MG63 (cell line): ENCODE results near the gene SMYD3. TPM values are rescaled to one million over a fixed set of nuclear protein-coding genes. Genes with fewer than 3 reads are reported as not detected.
"Not testable (repeated sequence)": the region's sequence is repeated elsewhere in the genome, so short reads cannot be mapped to it uniquely, and the experiment has no call there.

Experiments used
- DNase-seq: peaks from one replicate; pipeline ENCODE4 v3.0.0-alpha.2; 2020
- H3K27me3 ChIP-seq: fragments of 250-450 bp; sonication (Bioruptor Pico); 2 replicates; pipeline ENCODE4 v1.5.1; 2020; ENCODE audit warnings: mild to moderate bottlenecking, moderate library complexity
- H3K36me3 ChIP-seq: fragments of 250-450 bp; sonication (Bioruptor Pico); 2 replicates; pipeline ENCODE4 v1.5.1; 2020; ENCODE audit warnings: mild to moderate bottlenecking, moderate library complexity
- H3K4me3 ChIP-seq: fragments of 250-450 bp; sonication (Bioruptor Pico); 2 replicates; pipeline ENCODE4 v1.5.1; 2020; ENCODE audit warnings: mild to moderate bottlenecking, moderate library complexity
- H3K9me3 ChIP-seq: fragments of 250-450 bp; sonication (Bioruptor Pico); 2 replicates; pipeline ENCODE4 v1.5.1; 2020; ENCODE audit warnings: mild to moderate bottlenecking, moderate library complexity
- total RNA-seq: library from RNA; depleted of rRNA; stranded (reverse); fragments of >200 nt; shearing (Covaris generic); gene quantifications from 2 replicates; pipeline ENCODE4 v1.2.3, GENCODE V29; 2014; ENCODE audit warnings: low replicate concordance

Gene SMYD3
- total RNA-seq, 1 experiment from 2014 or later: 46.6 TPM

DNA sequence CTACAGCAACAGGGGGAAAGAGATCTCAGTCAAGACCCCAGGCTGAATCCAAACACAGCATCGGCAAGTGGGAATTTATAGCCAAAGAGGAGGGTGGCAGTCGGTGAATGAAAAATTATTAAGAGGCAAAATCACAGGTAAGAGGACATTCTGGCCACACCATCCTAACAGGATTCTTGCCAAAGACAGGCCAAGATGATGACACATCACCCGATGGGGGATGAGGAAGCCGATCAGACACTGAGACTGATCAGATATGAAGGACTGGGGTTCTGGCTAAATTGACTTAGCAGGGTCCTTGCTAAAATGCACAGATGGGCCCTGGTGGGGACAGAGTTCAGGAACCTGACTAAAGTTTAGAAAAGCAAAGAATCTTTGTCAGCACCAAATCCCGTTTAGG, 402.2 kb downstream of the SMYD3 start:
- H3K36me3 ChIP-seq: no peaks in the 10 kb centered on the region
- H3K27me3 ChIP-seq: no peaks in the 10 kb centered on the region
- no peak for DNase-seq
- no peaks in the 10 kb centered on the region for H3K9me3 ChIP-seq
- H3K4me3 ChIP-seq: no peak overlapping the region

DNA sequence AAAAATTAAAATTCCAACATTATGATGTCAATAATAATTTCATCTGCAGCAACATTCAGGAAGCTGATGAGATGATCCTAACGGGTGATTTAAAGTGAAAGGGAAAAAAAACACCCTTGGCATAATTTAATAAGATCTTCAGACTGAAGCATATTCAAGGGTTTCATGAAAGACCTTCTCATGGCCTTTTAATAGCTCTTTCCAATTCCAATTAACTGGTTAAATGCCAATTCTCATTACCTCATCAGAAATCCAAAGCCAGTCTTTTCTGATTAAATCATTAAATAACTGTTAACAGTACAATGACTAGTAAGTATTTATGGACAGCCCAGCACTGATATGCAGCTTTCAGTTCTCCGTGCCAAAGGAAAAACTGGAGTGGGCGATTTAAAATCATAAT, 407.5 kb downstream of the SMYD3 start:
- no peak for DNase-seq
- Histone ChIP-seq H3K4me3 (no peak overlapping the region), H3K27me3 (no peaks in the 10 kb centered on the region), H3K9me3 (no peaks in the 10 kb centered on the region), H3K36me3 (no peaks in the 10 kb centered on the region)

DNA sequence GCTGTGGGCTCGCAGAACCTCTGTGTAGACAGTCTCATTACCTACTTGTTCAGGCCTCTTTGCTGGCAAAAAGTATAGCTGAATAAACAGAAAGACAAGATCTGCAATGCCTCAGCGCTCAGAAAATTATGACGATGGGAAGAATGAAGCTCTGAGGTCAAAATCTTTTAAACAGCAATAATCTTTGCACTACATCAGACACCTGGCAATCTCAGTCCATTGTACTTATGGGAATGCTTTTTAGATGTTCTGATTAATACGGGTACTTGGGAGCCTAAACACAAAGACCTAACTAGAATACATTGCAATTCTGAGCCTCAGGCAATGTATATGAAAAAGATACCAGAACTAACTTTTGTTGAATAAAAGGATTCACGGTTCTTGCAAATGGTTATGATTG, 410.7 kb downstream of the SMYD3 start:
- no peak for DNase-seq
- Histone ChIP-seq H3K9me3 (no peaks in the 10 kb centered on the region), H3K36me3 (no peaks in the 10 kb centered on the region), H3K27me3 (no peaks in the 10 kb centered on the region), H3K4me3 (no peak overlapping the region)

DNA sequence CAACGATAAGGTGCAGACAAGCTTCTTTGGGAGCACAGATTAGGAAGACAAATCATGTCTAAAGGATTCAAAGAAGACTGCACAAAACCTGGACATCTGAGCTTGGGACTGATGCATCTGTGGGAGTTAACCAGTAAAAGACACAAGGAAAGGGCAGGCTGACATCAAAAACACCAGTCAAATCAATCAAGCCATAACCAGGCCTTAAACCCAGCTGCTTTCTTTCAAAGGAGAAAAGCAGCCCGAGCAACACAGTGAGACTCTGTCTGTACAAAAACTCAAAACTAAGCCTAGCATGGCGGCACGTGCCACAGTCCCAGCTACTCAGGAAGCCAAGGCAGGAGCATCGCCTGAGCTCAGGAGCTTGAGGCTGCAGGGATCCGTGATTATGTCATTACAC, 411.6 kb downstream of the SMYD3 start:
- Histone ChIP-seq H3K36me3 (no peaks in the 10 kb centered on the region), H3K9me3 (no peaks in the 10 kb centered on the region), H3K4me3 (no peak overlapping the region), H3K27me3 (no peaks in the 10 kb centered on the region)
- DNase-seq: no peak

DNA sequence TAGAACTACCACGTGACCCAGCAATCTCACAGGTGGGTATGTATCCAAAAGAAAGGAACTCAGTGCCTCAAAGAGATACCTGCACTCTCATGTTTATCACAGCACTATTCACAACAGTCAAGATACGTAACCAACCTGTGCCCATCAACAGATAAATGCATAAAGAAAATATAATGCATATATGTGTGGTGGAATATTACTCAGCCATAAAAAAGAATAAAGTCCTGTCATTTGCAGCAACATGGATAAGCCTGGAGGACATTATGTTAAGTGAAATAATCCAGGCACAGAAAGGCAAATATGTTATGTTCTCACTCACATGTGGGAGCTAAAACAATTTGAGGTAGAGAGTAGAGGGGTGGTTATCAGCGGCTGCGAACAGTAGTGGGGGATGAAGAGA, 413.8 kb downstream of the SMYD3 start:
- no peaks in the 10 kb centered on the region for H3K9me3 ChIP-seq
- no peak overlapping the region for H3K4me3 ChIP-seq
- H3K27me3 ChIP-seq: no peaks in the 10 kb centered on the region
- no peaks in the 10 kb centered on the region for H3K36me3 ChIP-seq
- no peak for DNase-seq

DNA sequence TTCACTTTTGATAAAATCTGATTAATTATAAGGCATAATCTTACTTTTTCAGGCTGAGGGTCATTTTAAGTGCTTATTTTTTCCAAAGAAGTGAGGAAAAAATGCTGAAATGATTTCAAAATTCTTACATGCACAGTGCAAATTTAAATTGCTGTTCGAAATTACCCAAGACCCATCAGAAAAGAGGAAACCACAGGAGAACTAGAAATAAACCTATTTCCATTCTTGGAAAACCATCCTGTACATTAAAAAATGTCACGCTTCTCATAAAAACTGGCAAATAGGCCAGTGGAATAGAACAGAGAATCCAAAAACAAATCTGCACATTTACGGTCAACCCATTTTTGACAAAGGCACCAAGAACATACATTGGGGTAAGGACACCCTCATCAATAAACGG, 414.9 kb downstream of the SMYD3 start:
- no peaks in the 10 kb centered on the region for H3K9me3 ChIP-seq
- no peak overlapping the region for H3K4me3 ChIP-seq
- no peaks in the 10 kb centered on the region for H3K27me3 ChIP-seq
- no peak for DNase-seq
- no peaks in the 10 kb centered on the region for H3K36me3 ChIP-seq

DNA sequence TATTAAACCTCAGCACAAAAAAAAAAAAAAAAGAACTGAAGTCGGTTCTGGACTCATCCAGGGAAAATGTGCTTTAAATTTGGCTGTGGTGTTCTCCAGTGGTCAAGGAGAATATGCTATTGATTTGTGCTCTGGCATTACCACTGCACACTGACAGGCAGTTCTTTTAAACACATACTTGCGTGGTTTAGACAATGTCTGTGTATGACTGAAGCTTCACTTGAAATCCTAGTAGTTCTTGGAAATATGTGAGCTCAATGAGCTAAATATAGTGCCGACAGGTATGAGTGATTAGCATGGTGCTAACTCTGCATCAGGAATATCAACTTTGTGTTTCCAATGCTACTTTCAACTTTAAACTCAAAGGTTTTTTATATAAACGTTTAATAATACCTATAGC, 415.6 kb downstream of the SMYD3 start:
- DNase-seq: no peak
- H3K4me3 ChIP-seq: no peak overlapping the region
- H3K9me3 ChIP-seq: no peaks in the 10 kb centered on the region

DNA sequence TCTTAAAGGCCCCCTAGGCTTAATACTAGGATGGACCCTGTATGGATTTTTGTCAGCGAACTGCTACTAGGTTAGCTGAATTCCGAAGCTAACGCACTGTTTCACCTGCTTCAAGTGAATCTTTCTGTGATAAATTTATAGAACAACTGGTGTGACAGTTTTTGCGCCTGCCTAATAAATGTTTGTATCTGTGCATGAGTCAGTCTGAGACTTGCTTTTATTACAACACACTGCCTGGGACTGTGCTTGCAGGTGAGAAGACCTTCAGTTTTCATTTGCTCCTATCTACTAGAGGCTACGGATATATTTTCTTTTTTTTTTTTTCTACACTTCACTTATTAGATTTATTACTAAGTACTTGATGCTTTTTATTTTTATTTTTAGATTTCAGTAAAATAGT, 420.9 kb downstream of the SMYD3 start:
- Histone ChIP-seq H3K4me3 (no peak overlapping the region), H3K27me3 (no peaks in the 10 kb centered on the region), H3K9me3 (peaks cover 8% of the 10 kb centered on the region), H3K36me3 (no peaks in the 10 kb centered on the region)
- DNase-seq: no peak

More for the DNA sequence above, 415.6 kb downstream of the SMYD3 start:
- H3K36me3 ChIP-seq: no peaks in the 10 kb centered on the region
- H3K27me3 ChIP-seq: no peaks in the 10 kb centered on the region

DNA sequence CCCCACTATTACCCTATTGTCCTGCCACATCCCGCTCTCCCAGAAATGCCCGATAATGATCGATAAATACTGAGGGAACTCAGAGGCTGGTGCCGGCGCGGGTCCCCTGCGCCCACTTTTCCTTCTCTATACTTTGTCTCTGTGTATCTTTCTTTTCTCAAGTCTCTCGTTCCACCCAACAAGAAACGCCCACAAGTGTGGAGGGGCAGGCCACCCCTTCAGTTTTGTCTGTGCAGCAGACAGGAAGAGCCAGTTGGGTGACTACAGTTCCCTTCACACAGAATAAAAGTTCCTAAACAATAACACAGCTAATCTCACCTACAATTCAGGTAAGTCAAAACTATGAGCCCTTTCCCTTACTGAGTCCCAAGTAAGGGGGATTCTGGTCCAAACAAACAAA, 423.7 kb downstream of the SMYD3 start:
- peaks cover 8% of the 10 kb centered on the region for H3K9me3 ChIP-seq
- DNase-seq: no peak
- H3K27me3 ChIP-seq: no peaks in the 10 kb centered on the region
- no peaks in the 10 kb centered on the region for H3K36me3 ChIP-seq
- H3K4me3 ChIP-seq: no peak overlapping the region

DNA sequence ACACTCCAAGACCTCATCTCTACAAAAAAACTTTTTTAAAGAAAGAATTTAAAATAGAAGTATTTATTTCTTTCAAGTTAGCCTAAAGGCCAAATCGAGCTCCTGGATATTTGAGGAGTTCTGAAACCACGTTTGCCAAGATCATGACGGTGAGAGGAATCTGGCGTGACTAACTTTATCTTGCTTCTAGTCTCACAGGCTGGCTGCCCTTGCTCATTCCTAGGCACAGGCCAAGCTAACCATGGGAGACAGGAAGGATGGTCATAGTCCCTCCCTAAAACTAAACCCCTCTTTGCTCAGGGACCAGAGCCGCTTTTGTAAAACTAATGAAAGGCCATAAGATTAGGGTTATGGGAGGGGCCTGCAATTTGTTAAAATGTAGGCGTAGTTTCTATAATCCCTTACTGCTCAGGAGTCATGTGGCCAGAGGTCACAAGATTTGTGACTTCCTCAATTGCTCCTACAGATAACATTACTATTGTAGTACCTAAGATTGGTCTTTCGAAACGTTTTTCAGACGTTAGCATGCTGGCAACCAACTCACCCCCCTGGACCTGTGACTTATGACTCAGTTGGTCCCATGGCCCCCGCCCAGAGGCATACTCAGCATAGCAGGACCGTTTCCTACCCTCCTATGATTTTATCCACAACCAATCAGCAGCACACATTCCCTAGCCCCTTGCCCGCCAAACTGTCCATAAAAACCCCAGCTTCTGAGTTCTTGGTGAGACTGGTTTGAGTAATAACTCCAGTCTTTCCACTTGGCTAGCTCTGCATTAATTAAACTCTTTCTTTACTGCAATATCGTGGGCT, 425.0 kb downstream of the SMYD3 start:
- no peak overlapping the region for H3K4me3 ChIP-seq
- H3K36me3 ChIP-seq: no peaks in the 10 kb centered on the region
- peaks cover 8% of the 10 kb centered on the region for H3K9me3 ChIP-seq
- no peak for DNase-seq
- no peaks in the 10 kb centered on the region for H3K27me3 ChIP-seq

DNA sequence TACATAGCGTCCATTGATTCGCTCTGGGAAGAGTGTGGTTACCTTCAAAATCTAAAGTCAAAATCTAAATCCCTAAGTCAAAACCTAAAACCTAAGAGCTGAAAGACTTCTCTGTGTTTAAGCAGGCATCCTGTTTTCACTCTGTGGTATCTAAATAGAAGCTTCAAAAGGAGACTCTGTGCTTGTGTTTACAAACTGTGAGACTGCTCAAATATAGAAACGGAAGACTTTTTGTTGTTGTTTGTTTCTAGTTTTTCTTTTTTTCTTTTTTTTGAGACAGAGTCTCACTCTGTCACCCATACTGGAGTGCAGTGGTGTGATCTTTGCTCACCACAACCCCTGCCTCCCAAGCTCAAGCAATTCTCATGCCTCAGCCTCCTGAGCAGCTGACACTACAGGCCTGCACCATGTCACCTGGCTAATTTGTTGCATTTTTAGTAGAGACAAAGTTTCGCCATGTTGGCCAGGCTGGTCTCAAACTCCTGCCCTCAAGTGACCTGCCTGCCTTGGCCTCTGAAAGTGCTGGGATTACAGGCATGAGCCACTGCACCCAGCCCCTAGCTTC, 425.9 kb downstream of the SMYD3 start:
- Histone ChIP-seq H3K9me3 (peaks cover 8% of the 10 kb centered on the region), H3K27me3 (no peaks in the 10 kb centered on the region), H3K36me3 (no peaks in the 10 kb centered on the region), H3K4me3 (no peak overlapping the region)
- DNase-seq: no peak

DNA sequence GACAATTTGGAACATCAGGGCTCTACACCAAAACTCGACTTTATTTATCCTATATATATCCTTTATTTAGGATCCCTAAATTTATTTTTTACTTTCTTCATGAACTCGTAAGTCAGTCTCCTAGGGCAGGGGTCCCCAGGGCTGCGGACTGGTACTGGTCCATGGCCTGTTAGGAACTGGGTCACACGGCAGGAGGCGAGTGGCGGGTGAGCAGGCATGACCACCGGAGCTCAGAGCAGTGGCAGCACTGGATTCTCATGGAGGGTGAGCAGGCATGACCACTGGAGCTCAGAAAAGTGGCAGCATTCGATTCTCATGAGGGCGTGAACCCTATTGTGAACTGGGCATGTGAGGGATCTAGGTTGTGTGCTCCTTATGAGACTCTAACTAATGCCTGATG, 427.0 kb downstream of the SMYD3 start:
- no peak for DNase-seq
- peaks cover 8% of the 10 kb centered on the region for H3K9me3 ChIP-seq
- no peak overlapping the region for H3K4me3 ChIP-seq
- H3K27me3 ChIP-seq: no peaks in the 10 kb centered on the region
- no peaks in the 10 kb centered on the region for H3K36me3 ChIP-seq

DNA sequence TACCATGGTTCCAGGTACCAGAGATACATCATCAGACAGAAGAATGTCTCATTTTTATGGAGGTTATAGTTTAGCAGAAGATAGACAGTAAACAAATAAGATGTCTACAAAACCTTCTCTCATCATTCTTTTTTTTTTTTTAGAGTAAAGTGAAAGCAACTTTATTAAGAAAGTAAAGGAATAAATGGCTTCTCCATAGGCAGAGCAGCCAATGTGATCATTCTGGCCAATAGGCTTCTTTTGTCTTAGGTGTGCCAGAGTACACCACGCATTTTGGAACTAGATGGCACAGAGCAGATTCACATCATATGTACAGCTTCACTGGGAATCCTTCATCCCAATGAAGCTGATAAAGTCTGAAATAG, 428.2 kb downstream of the SMYD3 start:
- Histone ChIP-seq H3K4me3 (no peak overlapping the region), H3K9me3 (peaks cover 8% of the 10 kb centered on the region), H3K27me3 (no peaks in the 10 kb centered on the region), H3K36me3 (no peaks in the 10 kb centered on the region)
- no peak for DNase-seq

DNA sequence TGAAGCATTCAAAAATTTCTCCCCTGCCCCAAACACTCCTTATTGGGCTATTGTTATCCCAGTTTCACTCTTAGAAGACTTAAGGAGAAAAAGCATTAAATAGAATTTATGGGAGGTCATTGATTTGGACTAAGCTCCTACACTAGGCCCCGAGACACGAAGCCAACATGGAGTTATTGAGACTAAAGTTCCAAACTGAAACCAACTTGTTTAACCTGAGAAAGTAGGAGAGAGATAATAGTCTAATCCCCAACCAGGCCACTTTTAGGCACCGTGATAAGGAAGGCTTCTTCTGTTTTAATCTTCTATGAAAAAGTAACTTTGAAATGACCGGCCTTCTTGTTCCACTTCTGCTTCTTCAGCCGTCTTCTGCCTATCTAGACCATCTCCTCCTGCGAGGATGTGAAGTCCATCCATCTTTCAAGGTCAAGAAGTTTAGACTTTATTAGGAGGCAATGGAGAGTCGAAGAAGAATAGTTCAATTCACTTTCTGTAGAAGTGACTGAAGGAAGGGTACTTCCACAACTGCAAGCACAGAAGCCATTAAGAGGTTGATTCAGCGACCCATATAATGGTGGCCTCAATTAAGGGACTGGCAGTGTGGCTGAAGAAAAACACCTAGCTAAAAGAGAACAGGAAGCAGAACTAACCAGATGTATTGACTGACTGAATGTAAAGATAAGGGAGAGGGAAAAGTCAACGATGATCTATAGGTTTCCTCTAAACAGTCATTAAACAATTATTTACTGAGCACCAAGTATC, 428.8 kb downstream of the SMYD3 start:
- Histone ChIP-seq H3K4me3 (no peak overlapping the region), H3K36me3 (no peaks in the 10 kb centered on the region), H3K27me3 (no peaks in the 10 kb centered on the region), H3K9me3 (peaks cover 8% of the 10 kb centered on the region)
- no peak for DNase-seq

DNA sequence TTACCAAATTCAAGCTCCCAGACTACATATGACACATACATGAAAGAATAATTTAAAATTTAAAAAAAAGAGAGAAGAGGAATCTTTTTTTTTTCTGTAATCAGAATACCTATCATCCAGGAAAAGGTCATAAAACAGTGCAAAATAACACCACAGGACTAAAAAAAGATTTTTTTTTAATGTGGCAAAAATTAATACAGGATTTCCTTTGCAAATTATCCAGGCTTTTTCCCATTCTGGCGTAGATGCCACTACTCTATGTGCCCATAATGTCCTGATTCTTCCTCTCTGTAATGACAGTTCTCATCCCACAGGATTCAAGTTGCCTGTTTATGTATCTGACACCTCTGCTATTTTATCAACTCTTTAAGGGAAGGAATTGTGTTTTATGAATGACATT, 429.6 kb downstream of the SMYD3 start:
- H3K27me3 ChIP-seq: no peaks in the 10 kb centered on the region
- no peaks in the 10 kb centered on the region for H3K36me3 ChIP-seq
- H3K9me3 ChIP-seq: peaks cover 4% of the 10 kb centered on the region
- no peak for DNase-seq
- H3K4me3 ChIP-seq: no peak overlapping the region

DNA sequence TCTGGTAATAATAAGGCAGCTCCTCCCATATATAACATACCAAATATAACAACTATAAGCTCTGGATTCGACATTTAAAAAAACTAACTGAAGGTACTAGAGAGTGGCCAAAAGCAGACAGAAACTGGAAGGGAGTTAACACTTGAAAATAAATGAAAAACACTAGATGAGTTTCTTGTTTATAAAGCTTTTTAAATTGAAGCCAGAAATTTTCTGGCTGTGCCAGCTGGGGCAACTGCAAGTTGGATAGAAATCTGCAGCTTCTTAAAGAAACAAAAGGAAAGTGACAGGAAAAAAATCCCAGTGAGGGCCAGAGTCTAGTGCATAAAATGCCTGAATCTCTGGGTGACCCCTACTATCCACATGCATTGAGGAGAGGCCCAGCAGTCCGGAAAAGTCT, 432.7 kb downstream of the SMYD3 start:
- H3K4me3 ChIP-seq: no peak overlapping the region
- no peaks in the 10 kb centered on the region for H3K9me3 ChIP-seq
- no peaks in the 10 kb centered on the region for H3K27me3 ChIP-seq
- H3K36me3 ChIP-seq: no peaks in the 10 kb centered on the region
- no peak for DNase-seq

DNA sequence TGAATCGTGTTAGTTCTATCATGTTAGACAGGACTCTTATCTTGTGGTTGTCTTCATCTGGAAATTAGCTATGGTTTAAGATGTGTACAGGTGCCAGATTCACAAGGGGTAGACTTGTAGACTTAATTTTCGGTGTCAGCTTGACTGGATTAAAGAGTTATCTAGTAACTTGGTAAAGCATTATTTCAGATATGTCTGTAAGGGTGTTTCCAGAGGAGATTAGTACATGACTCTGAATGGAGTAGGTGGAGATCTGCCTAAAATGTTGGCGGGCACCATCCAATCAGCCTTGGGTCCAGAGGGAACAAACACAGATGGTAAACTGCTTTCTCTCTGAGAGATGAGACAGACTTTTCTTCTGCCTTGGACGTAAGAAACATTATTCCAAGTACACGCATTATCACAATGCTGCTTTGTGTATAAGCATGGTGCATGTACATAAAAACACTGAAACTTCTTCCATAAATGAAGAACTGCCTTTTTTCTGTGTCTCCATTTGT, 434.6 kb downstream of the SMYD3 start:
- no peaks in the 10 kb centered on the region for H3K9me3 ChIP-seq

DNA sequence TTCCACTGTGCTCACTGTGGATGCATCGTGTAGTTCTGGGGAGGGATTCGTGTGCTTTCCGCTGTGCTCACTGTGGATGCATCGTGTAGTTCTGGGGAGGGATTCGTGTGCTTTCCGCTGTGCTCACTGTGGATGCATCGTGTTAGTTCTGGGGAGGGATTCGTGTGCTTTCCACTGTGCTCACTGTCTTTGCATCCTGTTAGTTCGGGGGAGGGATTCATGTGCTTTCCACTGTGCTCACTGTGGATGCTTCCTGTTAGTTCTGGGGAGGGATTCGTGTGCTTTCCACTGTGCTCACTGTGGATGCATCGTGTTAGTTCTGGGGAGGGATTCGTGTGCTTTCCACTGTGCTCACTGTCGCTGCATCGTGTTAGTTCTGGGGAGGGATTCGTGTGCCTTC, 435.1 kb downstream of the SMYD3 start:
- H3K4me3 ChIP-seq, H3K36me3 ChIP-seq, H3K9me3 ChIP-seq, DNase-seq, H3K27me3 ChIP-seq: not testable (repeated sequence)

More for the DNA sequence above, 434.6 kb downstream of the SMYD3 start:
- no peak for DNase-seq
- H3K27me3 ChIP-seq: no peaks in the 10 kb centered on the region
- H3K4me3 ChIP-seq: no peak overlapping the region
- H3K36me3 ChIP-seq: no peaks in the 10 kb centered on the region
